A549 (cell line): ENCODE results near the gene ABCA7. TPM values are rescaled to one million over a fixed set of nuclear protein-coding genes. Genes with fewer than 3 reads are reported as not detected.

Experiments used
- ATAC-seq, 2 experiments: fragments of 200-7000 bp in 1 of 2; fragments of >200 bp in 1 of 2; cut with Nextera tagmentation in 1 of 2; cut with Tn5 transposase in 1 of 2; 3 replicates each; pipeline versions ENCODE4 v1.8.0 to v1.9.1; 2018 to 2020; ENCODE audit warnings: mild to moderate bottlenecking in 1 of 2, moderate library complexity in 1 of 2
- CTCF ChIA-PET: fragments of 300-600 bp; sonication (Branson Sonifier 250); formaldehyde crosslinking; extraction: SDS; loops from one replicate; lab custom pipeline; 2021; ENCODE audit warnings: antibody characterized with exemption, inconsistent platforms; lab: Yijun Ruan, JAX
- POLR2A ChIA-PET: fragments of 350-600 bp; formaldehyde crosslinking; extraction: SDS; loops from one replicate; lab custom pipeline; 2021; ENCODE audit warnings: antibody characterized with exemption, inconsistent platforms; lab: Yijun Ruan, JAX
- DNase-seq, 2 experiments: peaks; one replicate each; pipeline versions ENCODE4 v3.0.0 to v3.0.0-alpha.2; 2011 to 2016; ENCODE audit warnings: low read depth in 1 of 2, low spot score in 1 of 2
- FAIRE-seq: peaks from 2 replicates; lab custom pipeline; 2011; peaks lifted over from hg19 to GRCh38; lab: Jason Lieb, UNC
- H3K27ac ChIP-seq, 2 experiments: fragments of >200 bp; sonication (Bioruptor Twin); formaldehyde crosslinking; 3 replicates each; pipeline ENCODE4 v1.5.1; 2016 to 2017
- H3K4me1 ChIP-seq: fragments of >200 bp; sonication (Bioruptor Twin); formaldehyde crosslinking; 3 replicates; pipeline ENCODE4 v1.6.1; 2016
- H3K4me2 ChIP-seq: fragments of >200 bp; sonication (Bioruptor Twin); formaldehyde crosslinking; 3 replicates; pipeline ENCODE4 v1.6.1; 2016
- H3K4me3 ChIP-seq: fragments of >200 bp; sonication (Bioruptor Twin); formaldehyde crosslinking; 3 replicates; pipeline ENCODE4 v1.5.1; 2016
- H3K9me3 ChIP-seq: fragments of >200 bp; sonication (Bioruptor Twin); formaldehyde crosslinking; 3 replicates; pipeline ENCODE4 v1.6.1; 2016
- BCL3 ChIP-seq: fragments of >200 bp; sonication (Bioruptor Twin); formaldehyde crosslinking; IDR thresholded peaks from 3 replicates; pipeline ENCODE4 v1.6.1; 2016
- BHLHE40 ChIP-seq: IDR thresholded peaks from 2 replicates; pipeline ENCODE4 v1.6.1; 2012; ENCODE audit warnings: low read depth, low read length, inconsistent platforms
- CBX2 ChIP-seq: fragments of 200-600 bp; sonication (generic); IDR thresholded peaks from 2 replicates; pipeline ENCODE4 v1.6.1; 2016; ENCODE audit warnings: low read depth, mild to moderate bottlenecking, borderline replicate concordance
- CHD2 ChIP-seq: fragments of 150-350 bp; IDR thresholded peaks from 2 replicates; pipeline ENCODE4 v1.6.1; 2014; ENCODE audit warnings: low read length; ENCODE audit not compliant: partially characterized antibody
- CHD4 ChIP-seq: fragments of 200-600 bp; sonication (generic); IDR thresholded peaks from 2 replicates; pipeline ENCODE4 v1.6.1; 2016; ENCODE audit warnings: antibody characterized with exemption, mild to moderate bottlenecking, borderline replicate concordance
- EHMT2 ChIP-seq: fragments of 200-600 bp; sonication (generic); IDR thresholded peaks from 2 replicates; pipeline ENCODE4 v1.6.1; 2016; ENCODE audit warnings: antibody characterized with exemption, low read depth, mild to moderate bottlenecking, moderate library complexity
- ELK1 ChIP-seq: fragments of 150-350 bp; IDR thresholded peaks from 2 replicates; pipeline ENCODE4 v1.6.1; 2014; ENCODE audit warnings: low read depth, mild to moderate bottlenecking, low read length
- EP300 ChIP-seq, 2 experiments: fragments of >200 bp; sonication (Bioruptor Twin); formaldehyde crosslinking; IDR thresholded peaks; 2 replicates in 1 of 2; 3 replicates in 1 of 2; pipeline ENCODE4 v1.6.1; 2016 to 2017
- ESRRA ChIP-seq: fragments of 150-350 bp; IDR thresholded peaks from 2 replicates; pipeline ENCODE4 v1.6.1; 2014; ENCODE audit warnings: mild to moderate bottlenecking, low read length, borderline replicate concordance
- FOSL2 ChIP-seq, 2 experiments: fragments of 450-650 bp in 1 of 2; fragments of >200 bp in 1 of 2; sonication (Bioruptor Twin) in 1 of 2; formaldehyde crosslinking; IDR thresholded peaks; 2 replicates each; pipeline versions ENCODE4 v1.5.0 to v1.6.1; 2016 to 2020; ENCODE audit warnings: mild to moderate bottlenecking in 1 of 2, moderate library complexity in 1 of 2
- FOXS1 ChIP-seq: fragments of 250-450 bp; sonication (Bioruptor Pico); IDR thresholded peaks from 2 replicates; pipeline ENCODE4 v1.5.0; 2020; ENCODE audit warnings: mild to moderate bottlenecking, moderate library complexity
- HDAC2 ChIP-seq: fragments of 200-600 bp; sonication (generic); IDR thresholded peaks from 2 replicates; pipeline ENCODE4 v1.6.1; 2016
- HES2 ChIP-seq: fragments of >200 bp; sonication (Bioruptor Twin); formaldehyde crosslinking; IDR thresholded peaks from 2 replicates; pipeline ENCODE4 v1.6.1; 2016
- KDM1A ChIP-seq: fragments of 200-600 bp; sonication (generic); IDR thresholded peaks from 2 replicates; pipeline ENCODE4 v1.6.1; 2016; ENCODE audit warnings: low read depth, mild to moderate bottlenecking
- NFE2L2 ChIP-seq: fragments of 150-350 bp; conservative IDR thresholded peaks from 2 replicates; pipeline ENCODE4 v1.6.1; 2014; ENCODE audit warnings: low read length
- NPAS2 ChIP-seq: fragments of 250-450 bp; sonication (Bioruptor Pico); IDR thresholded peaks from 2 replicates; pipeline ENCODE4 v1.8.0; 2022; ENCODE audit warnings: mild to moderate bottlenecking, moderate library complexity, borderline replicate concordance
- PBX3 ChIP-seq: IDR thresholded peaks from 2 replicates; pipeline ENCODE4 v1.6.1; 2012
- PHF8 ChIP-seq: fragments of 200-600 bp; sonication (generic); IDR thresholded peaks from 2 replicates; pipeline ENCODE4 v1.6.1; 2016; ENCODE audit warnings: low read depth, mild to moderate bottlenecking, antibody characterized with exemption, moderate library complexity, borderline replicate concordance
- POLR2AphosphoS2 ChIP-seq: conservative IDR thresholded peaks from 2 replicates; pipeline ENCODE4 v1.6.1; 2012; ENCODE audit warnings: low read length, improper control_type of control experiment, inconsistent platforms
- RAD21 ChIP-seq, 2 experiments: fragments of >200 bp in 1 of 2; sonication (Bioruptor Twin) in 1 of 2; formaldehyde crosslinking in 1 of 2; IDR thresholded peaks in 1 of 2; conservative IDR thresholded peaks in 1 of 2; 2 replicates in 1 of 2; 3 replicates in 1 of 2; pipeline ENCODE4 v1.6.1; 2012 to 2018; ENCODE audit warnings: inconsistent platforms in 1 of 2
- RARB ChIP-seq: fragments of 250-450 bp; sonication (Bioruptor Pico); IDR thresholded peaks from 2 replicates; pipeline ENCODE4 v1.8.0; 2021; ENCODE audit warnings: mild to moderate bottlenecking, moderate library complexity
- RCOR1 ChIP-seq: fragments of 150-350 bp; IDR thresholded peaks from 2 replicates; pipeline ENCODE4 v1.6.1; 2014; ENCODE audit warnings: antibody characterized with exemption, low read length, low read depth
- RFX5 ChIP-seq: fragments of 450-650 bp; IDR thresholded peaks from 2 replicates; pipeline ENCODE4 v1.7.1; 2014; ENCODE audit warnings: antibody characterized with exemption, mild to moderate bottlenecking, moderate library complexity
- TFCP2L1 ChIP-seq: fragments of 250-450 bp; sonication (Bioruptor Pico); IDR thresholded peaks from 2 replicates; pipeline ENCODE4 v1.5.0; 2021; ENCODE audit warnings: mild to moderate bottlenecking
- TP53 ChIP-seq: fragments of 250-450 bp; sonication (Bioruptor Pico); IDR thresholded peaks from 2 replicates; pipeline ENCODE4 v1.5.0; 2021; ENCODE audit warnings: mild to moderate bottlenecking, moderate library complexity
- WGBS: methylation state at CpG from one replicate; pipeline ENCODE4 v1.1.6; 2017; ENCODE audit errors: missing lambda C conversion rate; 5-methylcytosine and 5-hydroxymethylcytosine counted together
- polyA plus RNA-seq, 4 experiments: library from polyadenylated mRNA; depleted of rRNA in 3 of 4; stranded (reverse); fragments of >200 nt; fragmentation: RNase III in 1 of 4; extraction: RNeasy Plus Mini Kit Qiagen cat#74134 plus additional on column Dnase treatment in 1 of 4; gene quantifications; 2 replicates in 3 of 4; 3 replicates in 1 of 4; pipeline ENCODE4 v1.2.3, GENCODE V29; 2011 to 2017

The ABCA7 gene
- polyA plus RNA-seq, 2 of the 4 experiments (the other 2 are of a cell fraction): 5.0 to 13.5 TPM

GRCh38 chr19:1047696-1048147 is 7.8 kb downstream of the ABCA7 start:
- POLR2A ChIA-PET: no interaction called here
- 84% methylated on average over 9 of the region's 20 CpGs for WGBS
- ATAC-seq: no peak

GRCh38 chr19:1049106-1049505 is 9.2 kb downstream of the ABCA7 start:
- FAIRE-seq: no peak
- Histone ChIP-seq H3K9me3 (no peaks in the 10 kb centered on the region), H3K27ac (no peak overlapping the region), H3K4me2 (no peak overlapping the region), H3K4me3 (no peak overlapping the region), H3K4me1 (no peaks in the 10 kb centered on the region)
- POLR2A ChIA-PET: no interaction called here
- DNase-seq: no peak
- ATAC-seq: no peak
- TF ChIP-seq NFE2L2 (no peak), EHMT2 (no peak), NPAS2 (no peak), BHLHE40 (no peak), KDM1A (no peak), TFCP2L1 (CRISPR knock-in tag) (no peak), FOXS1 (CRISPR knock-in tag) (no peak), TP53 (no peak), EP300 (IDR thresholded peaks at IDR 0.05) (no peak)
- CTCF ChIA-PET: interaction anchor here (0.7 to 2.8 kb wide), 5 partner anchors 7 to 146 kb away, joined by 3 to 12 read pairs (median 4); no protein-coding TSS in a partner anchor
- 100% methylated on average over 3 of the region's 17 CpGs for WGBS

More at GRCh38 chr19:1047696-1048147, 7.8 kb downstream of the ABCA7 start:
- no peak for TF ChIP-seq KDM1A
- TF ChIP-seq HES2: no peak
- no peak for TF ChIP-seq ESRRA
- TF ChIP-seq RCOR1: no peak
- no peak for TF ChIP-seq RAD21 (conservative IDR thresholded peaks at IDR 0.05 in 1 of 2, IDR thresholded peaks at IDR 0.05 in 1 of 2)
- TF ChIP-seq FOSL2 (IDR thresholded peaks at IDR 0.05): no peak
- TF ChIP-seq FOSL2 (CRISPR knock-in tag; IDR thresholded peaks at IDR 0.05): no peak
- no peak for TF ChIP-seq BCL3
- no peak for TF ChIP-seq HDAC2
- TF ChIP-seq CHD2: no peak
- TF ChIP-seq ELK1: no peak
- TF ChIP-seq PBX3: no peak
- no peak for TF ChIP-seq RFX5
- H3K4me3 ChIP-seq: no peak overlapping the region
- CTCF ChIA-PET: interaction anchor here (1.1 to 2.8 kb wide), 2 partner anchors 13 to 17 kb away, joined by 4 to 12 read pairs; no protein-coding TSS in a partner anchor
- DNase-seq (no peak), FAIRE-seq (no peak)
- no peak overlapping the region for H3K27ac ChIP-seq
- H3K4me2 ChIP-seq: no peak overlapping the region
- no peaks in the 10 kb centered on the region for H3K9me3 ChIP-seq
- peaks cover 9% of the 10 kb centered on the region for H3K4me1 ChIP-seq

GRCh38 chr19:1049800-1050199 is 9.9 kb downstream of the ABCA7 start:
- TF ChIP-seq CBX2 (no peak), RARB (CRISPR knock-in tag) (no peak), RCOR1 (no peak), CHD4 (no peak), HDAC2 (no peak), PHF8 (no peak), PBX3 (no peak), FOSL2 (IDR thresholded peaks at IDR 0.05) (no peak), FOSL2 (CRISPR knock-in tag; IDR thresholded peaks at IDR 0.05) (no peak), POLR2AphosphoS2 (no peak), KDM1A (no peak)
- POLR2A ChIA-PET: no interaction called here
- ATAC-seq (no peak), FAIRE-seq (no peak), DNase-seq (no peak)
- Histone ChIP-seq H3K27ac (no peak overlapping the region), H3K4me2 (no peak overlapping the region), H3K9me3 (no peaks in the 10 kb centered on the region), H3K4me3 (no peak overlapping the region), H3K4me1 (no peaks in the 10 kb centered on the region)
- CTCF ChIA-PET: interaction anchor here (0.6 to 2.8 kb wide), 4 partner anchors 8 to 63 kb away, joined by 3 to 12 read pairs (median 4); partner anchors contain the start of gene GPX4
- WGBS: 57% methylated on average over 4 of the region's 11 CpGs
